ENCODE results near the gene RBKS. TPM values are rescaled to one million over a fixed set of nuclear protein-coding genes. Genes with fewer than 3 reads are reported as not detected.

RBKS gene
- polyA plus RNA-seq, 1 of the 3 experiments (the other 2 are of a cell fraction): 7.4 TPM

GRCh38 chr2:27771548-27772335 is 118.4 kb downstream of the RBKS start, which contains the start of gene MRPL33 (continued):
- TF ChIP-seq SIN3A (IDR thresholded peaks at IDR 0.05; ENCODE audit: borderline replicate concordance, low read depth, low read length) (peak; percentile 75; the same call in 1 of the 2 replicates), MXI1 (IDR thresholded peaks at IDR 0.05; ENCODE audit: low read depth, low read length) (peak; percentile 87), FOSL2 (IDR thresholded peaks at IDR 0.05; ENCODE audit: borderline replicate concordance, low read depth) (no peak; the same call in 1 of the 2 replicates), NRF1 (IDR thresholded peaks at IDR 0.05; ENCODE audit: low read depth, low read length) (peak; percentile 31; the same call in 1 of the 2 replicates), TAF1 (IDR thresholded peaks at IDR 0.05; ENCODE audit: borderline replicate concordance, low read depth, low read length) (peak; percentile 87), NFIC (IDR thresholded peaks at IDR 0.05; ENCODE audit: borderline replicate concordance) (peak; percentile 39; the same call in 1 of the 2 replicates), GATA2 (CRISPR knock-in tag; IDR thresholded peaks at IDR 0.05) (no peak), IRF3 (IDR thresholded peaks at IDR 0.05; ENCODE audit: low read depth, low read length) (no peak), FOXJ3 (CRISPR knock-in tag; IDR thresholded peaks at IDR 0.05) (no peak; the same call in 1 of the 2 replicates), RFX5 (IDR thresholded peaks at IDR 0.05; ENCODE audit: low read length) (peak; percentile 48), GABPA (IDR thresholded peaks at IDR 0.05; ENCODE audit: low read depth) (peak; percentile 99), USF1 (IDR thresholded peaks at IDR 0.05; ENCODE audit: borderline replicate concordance, low read depth) (peak; percentile 38; the same call in 1 of the 2 replicates), EP300 (IDR thresholded peaks at IDR 0.05; ENCODE audit: borderline replicate concordance in 1 of 2, low read depth in 1 of 2, low read length in 1 of 2) (peak; percentile 4 to 28; a peak in 2 of 4 replicates)
- TF ChIP-seq, protein P1, sequence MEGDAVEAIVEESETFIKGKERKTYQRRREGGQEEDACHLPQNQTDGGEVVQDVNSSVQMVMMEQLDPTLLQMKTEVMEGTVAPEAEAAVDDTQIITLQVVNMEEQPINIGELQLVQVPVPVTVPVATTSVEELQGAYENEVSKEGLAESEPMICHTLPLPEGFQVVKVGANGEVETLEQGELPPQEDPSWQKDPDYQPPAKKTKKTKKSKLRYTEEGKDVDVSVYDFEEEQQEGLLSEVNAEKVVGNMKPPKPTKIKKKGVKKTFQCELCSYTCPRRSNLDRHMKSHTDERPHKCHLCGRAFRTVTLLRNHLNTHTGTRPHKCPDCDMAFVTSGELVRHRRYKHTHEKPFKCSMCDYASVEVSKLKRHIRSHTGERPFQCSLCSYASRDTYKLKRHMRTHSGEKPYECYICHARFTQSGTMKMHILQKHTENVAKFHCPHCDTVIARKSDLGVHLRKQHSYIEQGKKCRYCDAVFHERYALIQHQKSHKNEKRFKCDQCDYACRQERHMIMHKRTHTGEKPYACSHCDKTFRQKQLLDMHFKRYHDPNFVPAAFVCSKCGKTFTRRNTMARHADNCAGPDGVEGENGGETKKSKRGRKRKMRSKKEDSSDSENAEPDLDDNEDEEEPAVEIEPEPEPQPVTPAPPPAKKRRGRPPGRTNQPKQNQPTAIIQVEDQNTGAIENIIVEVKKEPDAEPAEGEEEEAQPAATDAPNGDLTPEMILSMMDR (IDR thresholded peaks at IDR 0.05): no peak
- TF ChIP-seq, protein P2, sequence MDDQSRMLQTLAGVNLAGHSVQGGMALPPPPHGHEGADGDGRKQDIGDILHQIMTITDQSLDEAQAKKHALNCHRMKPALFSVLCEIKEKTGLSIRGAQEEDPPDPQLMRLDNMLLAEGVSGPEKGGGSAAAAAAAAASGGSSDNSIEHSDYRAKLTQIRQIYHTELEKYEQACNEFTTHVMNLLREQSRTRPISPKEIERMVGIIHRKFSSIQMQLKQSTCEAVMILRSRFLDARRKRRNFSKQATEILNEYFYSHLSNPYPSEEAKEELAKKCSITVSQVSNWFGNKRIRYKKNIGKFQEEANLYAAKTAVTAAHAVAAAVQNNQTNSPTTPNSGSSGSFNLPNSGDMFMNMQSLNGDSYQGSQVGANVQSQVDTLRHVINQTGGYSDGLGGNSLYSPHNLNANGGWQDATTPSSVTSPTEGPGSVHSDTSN (IDR thresholded peaks at IDR 0.05): peak; percentile 32; the same call in 1 of the 2 replicates
- TF ChIP-seq, protein P3, sequence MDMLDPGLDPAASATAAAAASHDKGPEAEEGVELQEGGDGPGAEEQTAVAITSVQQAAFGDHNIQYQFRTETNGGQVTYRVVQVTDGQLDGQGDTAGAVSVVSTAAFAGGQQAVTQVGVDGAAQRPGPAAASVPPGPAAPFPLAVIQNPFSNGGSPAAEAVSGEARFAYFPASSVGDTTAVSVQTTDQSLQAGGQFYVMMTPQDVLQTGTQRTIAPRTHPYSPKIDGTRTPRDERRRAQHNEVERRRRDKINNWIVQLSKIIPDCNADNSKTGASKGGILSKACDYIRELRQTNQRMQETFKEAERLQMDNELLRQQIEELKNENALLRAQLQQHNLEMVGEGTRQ (IDR thresholded peaks at IDR 0.05; ENCODE audit: borderline replicate concordance, low read depth, low read length): no peak

All from SK-N-SH (cell line).